NCI-H460 (cell line): ENCODE measurements around the gene SMAD4. TPM values are rescaled to one million over a fixed set of nuclear protein-coding genes. Genes with fewer than 3 reads are reported as not detected.

Experiments used
- total RNA-seq: library from RNA; depleted of rRNA; stranded (reverse); fragments of >200 nt; shearing (Covaris generic); gene quantifications from 2 replicates; pipeline ENCODE4 v1.2.3, GENCODE V29; 2014; rRNA removed

Gene SMAD4
- total RNA-seq, 1 experiment from 2014 or later, result 72.2 TPM

Other genes with a start within 250 kb of the SMAD4 start
- gene MRO, start 210.2 kb upstream of the SMAD4 start, total RNA-seq, result 0.99 TPM in 1 of 2 replicates, not detected in the other
- 83.0 and 84.0 TPM in 2 replicates for gene ME2, start 151.1 kb upstream of the SMAD4 start, total RNA-seq
- gene ELAC1, start 62.2 kb upstream of the SMAD4 start, total RNA-seq, result 2.7 and 4.0 TPM in 2 replicates
- 53.0 and 53.5 TPM in 2 replicates for gene MEX3C, start 167.5 kb downstream of the SMAD4 start, total RNA-seq